Measurements from ENCODE around the gene PDE3B.
"Not testable (repeated sequence)": the region's sequence is repeated elsewhere in the genome, so short reads cannot be mapped to it uniquely, and the experiment has no call there.

PDE3B gene

DNA sequence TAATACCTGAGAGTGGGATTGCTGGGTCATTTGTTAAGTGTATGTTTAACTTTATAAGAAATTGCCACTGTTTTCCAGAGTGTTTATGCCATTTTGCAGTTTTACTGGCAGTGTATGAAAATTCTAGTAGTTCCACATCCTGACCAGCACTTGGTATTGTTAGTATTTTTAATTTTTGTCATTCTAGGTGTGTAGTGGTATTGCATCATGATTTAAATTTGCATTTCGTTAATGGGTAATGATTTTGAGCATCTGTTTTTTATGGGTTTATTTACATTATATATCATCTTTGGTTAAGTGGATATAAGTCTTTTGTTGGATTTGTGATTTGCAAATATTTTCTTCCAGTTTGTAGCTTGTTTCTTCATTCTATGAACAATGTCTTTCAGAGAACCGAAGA lies 34.7 kb downstream of the PDE3B start:
- DNase-seq: no peak

- DNase-seq: no peak
Observed at GRCh38 chr11:14679662-14680061, 36.1 kb downstream of the PDE3B start.

DNA sequence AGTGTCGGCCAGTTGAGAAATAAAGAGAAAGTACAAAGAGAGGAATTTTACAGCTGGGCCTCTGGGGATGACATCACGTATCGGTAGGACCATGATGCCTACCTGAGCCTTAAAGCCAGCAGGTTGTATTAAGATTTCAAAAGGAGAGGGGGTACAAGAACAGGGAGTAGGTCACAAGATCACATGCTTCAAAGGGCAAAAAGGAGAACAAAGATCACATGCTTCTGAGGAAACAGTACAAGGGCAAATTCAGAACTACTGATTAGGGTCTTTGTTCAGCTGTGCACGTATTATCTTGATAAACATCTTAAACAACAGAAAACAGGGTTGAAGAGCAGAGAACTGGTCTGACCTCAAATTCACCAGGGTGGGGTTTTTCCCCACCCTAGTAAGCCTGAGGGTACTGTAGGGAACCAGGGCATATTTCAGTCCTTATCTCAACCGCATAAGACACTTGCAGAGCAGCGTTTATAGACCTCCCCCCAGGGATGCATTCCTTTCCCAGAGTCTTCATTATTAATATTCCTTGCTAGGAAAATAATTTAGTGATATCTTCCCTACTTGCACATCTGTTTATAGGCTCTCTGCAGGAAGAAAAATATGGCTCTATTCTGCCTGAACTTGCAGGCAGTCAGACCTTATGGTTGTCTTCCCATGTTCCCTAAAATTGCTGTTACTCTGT lies 40.8 kb downstream of the PDE3B start:
- peak in 1 of 5 experiments; percentile 17 for DNase-seq

DNA sequence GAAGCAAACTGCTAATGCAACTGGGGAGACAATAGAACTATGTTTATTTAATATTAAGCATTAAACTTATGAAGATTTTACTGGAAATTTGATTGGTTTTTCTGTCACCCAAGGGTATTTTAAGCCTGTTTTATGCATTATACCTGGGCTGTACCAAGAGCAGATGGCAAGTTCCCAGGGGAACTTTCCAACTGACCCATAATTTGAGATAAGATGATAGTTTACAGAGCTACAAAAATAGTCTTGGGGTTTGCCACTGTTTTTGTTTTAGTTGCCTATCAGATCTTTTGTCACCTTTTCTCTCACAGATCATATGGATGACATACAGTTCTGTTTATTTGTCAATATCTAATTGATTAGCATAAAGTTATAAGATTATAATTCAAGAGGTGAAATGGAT lies 43.9 kb downstream of the PDE3B start:
- DNase-seq: no peak

DNA sequence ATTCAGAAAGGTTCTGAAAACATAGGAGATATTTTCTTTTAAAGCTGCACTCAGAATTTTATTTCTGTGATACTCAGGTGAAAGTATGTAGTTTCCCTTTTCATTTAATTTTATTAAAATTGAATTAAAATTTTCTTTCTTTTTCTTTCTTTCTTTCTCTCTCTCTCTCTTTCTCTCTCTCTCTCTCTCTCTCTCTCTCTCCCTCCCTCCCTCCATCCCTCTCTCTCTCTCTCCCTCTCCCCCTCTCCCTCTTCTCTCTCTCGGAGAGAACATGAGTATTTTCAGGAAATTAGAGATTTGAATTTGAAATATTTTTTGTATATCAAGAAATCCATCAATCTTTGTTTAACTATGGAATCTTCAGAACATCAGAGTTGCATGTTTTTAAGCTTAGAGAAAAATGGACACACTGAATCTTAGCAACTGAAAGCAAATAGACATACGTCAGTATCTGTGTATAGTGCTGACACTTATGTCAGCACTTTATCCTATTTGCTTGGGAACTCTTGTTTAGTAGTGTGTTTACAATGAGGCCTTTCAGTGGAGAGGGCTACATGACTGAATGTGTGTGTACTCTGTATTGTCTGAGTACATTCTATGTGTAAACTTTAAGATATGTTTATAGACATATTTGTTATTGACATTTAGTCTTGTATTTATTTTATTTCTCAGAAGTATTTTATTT lies 44.5 kb downstream of the PDE3B start:
- no peak for DNase-seq

DNA sequence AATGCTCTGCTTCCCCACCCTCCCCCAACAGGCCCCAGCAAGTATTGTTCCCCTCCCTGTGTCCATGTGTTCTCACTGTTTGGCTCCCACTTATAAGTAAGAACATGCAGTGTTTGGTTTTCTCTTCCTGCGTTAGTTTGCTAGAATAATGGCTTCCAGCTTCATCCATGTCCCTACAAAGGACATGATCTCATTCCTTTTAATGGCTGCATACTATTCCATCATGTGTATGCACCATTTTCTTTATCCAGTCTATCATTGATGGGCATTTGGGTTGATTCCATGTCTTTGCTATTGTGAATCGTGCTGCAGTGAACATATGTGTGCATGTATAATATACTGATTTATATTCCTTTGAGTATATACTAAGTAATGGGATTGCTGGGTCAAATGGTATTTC lies 52.1 kb downstream of the PDE3B start:
- not testable (repeated sequence) for DNase-seq

DNA sequence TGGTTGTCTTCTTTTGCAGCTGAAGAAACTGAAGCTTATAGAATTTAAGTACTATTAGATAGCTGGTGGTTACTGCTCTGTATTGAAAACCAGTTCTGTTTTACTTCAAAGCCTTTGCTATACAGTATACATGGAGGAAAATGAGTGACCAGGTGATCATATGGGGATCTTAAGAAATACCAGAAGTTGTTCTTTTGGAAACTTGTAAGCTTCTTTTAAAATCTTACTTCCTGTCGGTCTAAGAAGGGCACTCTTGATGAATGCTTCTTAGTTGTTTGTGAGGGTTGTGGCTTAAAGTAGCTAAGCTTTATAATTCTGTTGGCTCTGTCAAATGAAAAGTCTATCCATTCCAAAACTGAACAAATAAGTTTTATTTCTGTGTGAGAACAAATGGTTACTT lies 55.2 kb downstream of the PDE3B start:
- no peak for DNase-seq

- DNase-seq: no peak
Observed at GRCh38 chr11:14700593-14700992, 57.0 kb downstream of the PDE3B start.

- DNase-seq: no peak
Observed at GRCh38 chr11:14702760-14703159, 59.2 kb downstream of the PDE3B start.

DNA sequence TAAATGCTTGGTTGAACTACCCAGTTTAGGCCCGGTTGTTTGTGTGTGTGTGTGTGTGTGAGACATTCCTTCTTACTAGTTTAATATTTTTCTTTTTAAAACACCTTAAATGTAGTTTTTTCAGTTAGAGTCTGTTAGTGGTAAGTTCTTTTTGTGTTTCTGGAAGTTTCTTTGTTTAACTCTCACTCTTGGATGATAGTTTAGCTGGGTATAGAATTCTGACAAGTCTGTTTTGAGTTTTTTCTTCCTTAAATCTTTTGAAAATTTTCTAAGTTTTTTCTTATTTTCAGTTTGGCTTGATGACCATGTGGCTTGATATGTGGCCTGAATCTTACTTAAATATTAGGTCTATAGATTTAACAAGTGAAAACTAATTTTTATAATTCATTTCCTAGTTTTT lies 60.1 kb downstream of the PDE3B start:
- peak in 1 of 5 experiments; percentile 40 for DNase-seq

GRCh38 chr11:14705067-14705466 lies 61.5 kb downstream of the PDE3B start:
- DNase-seq: no peak

- peak in 2 of 5 experiments; percentile 66 to 78 for DNase-seq
Observed at GRCh38 chr11:14713496-14714244, 70.1 kb downstream of the PDE3B start.

GRCh38 chr11:14715669-14716068 lies 72.1 kb downstream of the PDE3B start:
- not testable (repeated sequence) for DNase-seq

DNA sequence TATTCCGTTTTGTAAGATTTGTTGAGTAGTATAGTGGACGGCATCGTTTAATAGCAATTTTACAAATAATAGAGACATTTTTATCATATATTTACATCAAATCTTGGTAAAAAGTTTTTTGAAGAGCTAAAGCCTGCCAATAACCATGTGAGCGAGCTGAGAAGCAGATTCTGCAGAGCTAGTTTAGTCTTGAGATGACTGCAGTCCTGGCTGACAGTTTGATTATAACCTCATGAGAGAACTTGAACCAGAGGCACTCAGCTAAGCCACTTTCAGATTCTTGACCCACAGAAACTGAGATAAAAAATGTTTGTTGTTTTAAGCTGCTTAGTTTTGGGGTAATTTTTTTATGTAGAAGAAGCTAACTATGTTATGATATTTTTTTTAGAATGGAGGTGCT lies 78.9 kb downstream of the PDE3B start:
- DNase-seq: peak in 1 of 5 experiments; percentile 72

DNA sequence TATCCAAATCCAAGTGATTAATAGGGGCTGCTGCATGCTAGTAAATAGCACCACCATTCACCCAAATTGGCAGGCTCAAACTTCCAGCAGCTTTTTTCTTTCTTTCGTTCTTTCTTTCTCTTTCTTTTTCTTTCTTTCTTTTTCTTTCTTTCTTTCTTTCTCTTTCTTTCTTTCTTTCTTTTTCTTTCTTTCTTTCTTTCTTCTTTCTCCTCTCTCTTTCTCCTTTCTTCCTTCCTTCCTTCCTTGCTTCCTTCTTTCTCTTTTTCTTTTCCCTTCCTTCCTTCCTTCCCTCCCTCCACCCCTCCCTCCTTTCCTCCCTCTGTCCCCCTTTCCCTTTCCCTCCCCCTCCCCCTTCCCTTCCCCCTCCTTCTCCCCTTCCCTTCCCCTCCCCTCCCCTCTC lies 81.5 kb downstream of the PDE3B start:
- no peak for DNase-seq

DNA sequence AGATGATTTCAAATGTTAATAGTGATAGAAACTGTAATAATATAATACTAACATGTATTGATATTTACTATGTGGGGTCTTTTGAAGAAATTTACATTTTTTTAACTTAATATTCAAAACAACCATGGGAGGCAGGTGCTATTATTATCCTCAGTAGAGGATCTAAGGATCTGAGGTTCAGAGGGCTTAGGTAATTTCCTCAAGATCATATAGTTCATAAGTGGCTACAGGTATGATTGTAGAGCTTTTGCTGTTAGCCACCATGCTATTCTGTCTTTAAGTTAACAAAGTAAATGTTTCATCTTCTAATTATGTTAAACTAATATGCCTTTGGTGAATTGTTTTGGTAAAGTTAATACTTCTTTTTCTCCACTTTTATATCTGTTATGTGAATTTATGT lies 83.6 kb downstream of the PDE3B start:
- no peak for DNase-seq

GRCh38 chr11:14727746-14728145 lies 84.1 kb downstream of the PDE3B start:
- DNase-seq: no peak

- DNase-seq: not testable (repeated sequence)
Observed at GRCh38 chr11:14740539-14740938, 96.9 kb downstream of the PDE3B start.

DNA sequence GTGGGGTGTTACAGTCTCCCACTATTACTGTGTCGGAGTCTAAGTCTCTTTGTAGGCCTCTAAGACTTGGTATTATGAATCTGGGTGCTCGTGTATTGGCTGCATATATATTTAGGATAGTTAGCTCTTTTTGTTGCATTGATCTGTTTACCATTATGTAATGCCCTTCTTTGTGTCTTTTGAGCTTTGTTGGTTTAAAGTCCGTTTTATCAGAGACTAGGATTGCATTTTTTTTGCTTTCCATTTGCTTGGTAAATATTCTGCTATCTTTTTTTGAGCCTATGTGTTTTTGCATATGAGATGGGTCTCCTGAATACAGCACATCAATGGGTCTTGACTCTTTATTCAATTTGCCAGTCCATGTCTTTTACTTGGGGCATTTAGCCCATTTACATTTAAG lies 97.6 kb downstream of the PDE3B start:
- no peak for DNase-seq

GRCh38 chr11:14742849-14743559 lies 99.4 kb downstream of the PDE3B start:
- DNase-seq: no peak

DNA sequence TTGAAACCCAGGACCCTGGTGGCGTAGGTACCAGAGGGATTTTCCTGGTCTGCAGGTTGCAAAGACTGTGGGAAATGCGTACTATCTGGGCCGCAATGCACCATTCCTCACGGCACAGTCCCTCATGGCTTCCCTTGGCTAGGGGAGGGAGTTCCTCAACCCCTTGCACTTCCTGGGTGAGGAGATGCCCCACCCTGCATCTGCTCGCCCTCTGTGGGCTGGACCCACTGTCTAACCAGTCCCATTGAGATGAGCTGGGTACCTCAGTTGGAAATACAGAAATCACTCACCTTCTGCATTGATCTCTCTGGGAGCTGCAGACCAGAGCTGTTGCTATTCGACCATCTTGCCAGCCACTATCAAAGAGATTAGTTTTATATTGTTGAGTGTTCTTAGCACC lies 100.1 kb downstream of the PDE3B start:
- not testable (repeated sequence) for DNase-seq

DNA sequence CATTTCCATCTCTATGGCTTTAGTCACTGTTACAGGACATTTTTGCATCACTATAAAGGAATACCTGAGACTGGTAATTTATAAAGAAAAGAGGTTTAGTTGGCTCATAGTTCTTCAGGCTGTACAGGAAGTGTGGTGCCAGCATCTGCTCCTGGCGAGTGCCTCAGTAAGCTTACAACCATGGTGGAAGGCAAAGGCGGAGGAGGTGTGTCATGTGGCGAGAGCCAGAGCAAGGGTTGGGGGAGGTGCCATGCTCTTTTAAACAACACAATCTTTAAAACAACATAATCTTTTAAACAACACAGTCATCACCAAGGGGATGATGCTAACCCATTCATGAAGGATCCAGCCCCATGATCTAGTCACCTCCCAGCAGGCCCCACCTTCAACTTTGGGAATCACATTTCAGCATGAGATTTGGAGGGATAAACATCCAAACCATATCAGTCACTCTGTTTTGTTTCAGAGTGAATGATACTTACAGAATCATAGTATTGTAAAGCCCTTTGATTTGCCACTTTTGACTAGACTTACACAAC lies 103.3 kb downstream of the PDE3B start:
- no peak for DNase-seq

DNA sequence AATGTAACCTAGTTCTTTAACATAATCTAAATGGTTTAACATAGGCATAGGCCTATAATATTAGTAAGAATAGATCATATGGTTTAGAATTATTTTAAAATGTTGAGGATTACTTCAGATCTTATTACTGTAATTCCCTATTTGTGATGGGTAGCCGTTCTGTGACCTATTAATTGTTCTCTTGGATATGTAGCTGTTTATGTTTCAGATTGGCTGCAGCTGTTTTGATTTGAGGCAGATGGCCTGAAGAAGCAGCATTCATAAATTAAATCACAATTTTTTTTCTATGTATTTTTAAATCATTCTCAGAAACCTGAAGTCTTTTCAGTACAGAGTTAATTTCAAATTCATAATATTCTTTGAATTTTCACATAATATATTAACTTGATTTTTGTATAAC lies 104.5 kb downstream of the PDE3B start:
- DNase-seq: no peak
